Parathyroid adenoma (tissue), 2 donors: ENCODE data around the gene ZYX.
A peak's percentile ranks its signal among the peaks of the same experiment; 100 is the strongest.
"Not testable (repeated sequence)": the region's sequence is repeated elsewhere in the genome, so short reads cannot be mapped to it uniquely, and the experiment has no call there.

Source experiments
- H2AFZ ChIP-seq: fragments of 300-600 bp; sonication (generic); one replicate; pipeline ENCODE4 v1.7.0; 2017; ENCODE audit warnings: antibody characterized with exemption, mild to moderate bottlenecking
- H3K27ac ChIP-seq: fragments of 300-600 bp; sonication (generic); one replicate; pipeline ENCODE4 v1.7.0; 2017
- H3K27me3 ChIP-seq: fragments of 300-600 bp; sonication (generic); one replicate; pipeline ENCODE4 v1.7.0; 2017; ENCODE audit warnings: low read length; ENCODE audit not compliant: control insufficient read depth, insufficient read depth
- H3K36me3 ChIP-seq: fragments of 300-600 bp; sonication (generic); one replicate; pipeline ENCODE4 v1.7.0; 2017; ENCODE audit warnings: low read length; ENCODE audit not compliant: control insufficient read depth, insufficient read depth
- H3K4me1 ChIP-seq: fragments of 300-600 bp; sonication (generic); one replicate; pipeline ENCODE4 v1.7.0; 2017; ENCODE audit warnings: control low read depth
- H3K4me2 ChIP-seq: fragments of 300-600 bp; sonication (generic); one replicate; pipeline ENCODE4 v1.7.0; 2017; ENCODE audit warnings: low read length
- H3K4me3 ChIP-seq: fragments of 300-600 bp; sonication (generic); one replicate; pipeline ENCODE4 v1.7.0; 2017; ENCODE audit warnings: low read depth, low read length
- H3K79me2 ChIP-seq: fragments of 300-600 bp; sonication (generic); one replicate; pipeline ENCODE4 v1.7.0; 2017; ENCODE audit warnings: control low read depth
- H3K9ac ChIP-seq: fragments of 300-600 bp; sonication (generic); one replicate; pipeline ENCODE4 v1.7.0; 2017; ENCODE audit warnings: mild to moderate bottlenecking
- H3K9me3 ChIP-seq: fragments of 300-600 bp; sonication (generic); one replicate; pipeline ENCODE4 v1.7.0; 2017; ENCODE audit warnings: low read length; ENCODE audit not compliant: control insufficient read depth
- TF ChIP-seq, protein P1 (sequence below): fragments of 300-600 bp; sonication (generic); IDR thresholded peaks from one replicate; pipeline ENCODE4 v1.7.0; 2017; ENCODE audit warnings: antibody characterized with exemption, mild to moderate bottlenecking
- donor health status: primary hyperparathyroidism.

The ZYX gene

DNA sequence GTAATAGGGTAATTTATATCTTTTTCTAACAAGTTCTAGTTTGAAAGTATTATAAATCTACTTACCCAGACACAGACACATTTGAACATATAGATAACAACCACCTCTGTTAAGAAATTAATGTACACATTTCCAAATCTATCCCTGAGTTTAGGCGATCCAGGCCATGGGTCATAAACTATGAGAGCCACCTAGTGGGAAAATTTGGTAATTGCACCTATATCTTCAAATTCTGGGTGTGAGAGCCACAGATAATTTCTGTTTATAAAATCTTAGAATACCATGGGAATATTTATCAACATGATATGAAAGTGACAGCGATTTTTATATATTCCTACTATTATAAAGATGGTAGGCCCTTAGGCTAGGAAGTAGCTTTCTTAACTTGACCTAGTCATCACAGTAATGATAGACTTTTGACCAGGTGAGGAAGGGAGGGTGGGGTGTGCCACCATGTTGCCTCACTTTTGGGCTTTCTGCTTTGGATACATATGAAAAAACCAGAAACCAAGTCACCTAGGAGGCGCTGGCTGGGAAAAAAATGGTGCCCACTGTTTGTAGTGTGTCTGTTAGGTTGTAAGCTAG lies 35.5 kb downstream of the ZYX start:
- H2AFZ ChIP-seq = no peak overlapping the region
- no peaks in the 10 kb centered on the region for H3K36me3 ChIP-seq
- TF ChIP-seq, protein P1, sequence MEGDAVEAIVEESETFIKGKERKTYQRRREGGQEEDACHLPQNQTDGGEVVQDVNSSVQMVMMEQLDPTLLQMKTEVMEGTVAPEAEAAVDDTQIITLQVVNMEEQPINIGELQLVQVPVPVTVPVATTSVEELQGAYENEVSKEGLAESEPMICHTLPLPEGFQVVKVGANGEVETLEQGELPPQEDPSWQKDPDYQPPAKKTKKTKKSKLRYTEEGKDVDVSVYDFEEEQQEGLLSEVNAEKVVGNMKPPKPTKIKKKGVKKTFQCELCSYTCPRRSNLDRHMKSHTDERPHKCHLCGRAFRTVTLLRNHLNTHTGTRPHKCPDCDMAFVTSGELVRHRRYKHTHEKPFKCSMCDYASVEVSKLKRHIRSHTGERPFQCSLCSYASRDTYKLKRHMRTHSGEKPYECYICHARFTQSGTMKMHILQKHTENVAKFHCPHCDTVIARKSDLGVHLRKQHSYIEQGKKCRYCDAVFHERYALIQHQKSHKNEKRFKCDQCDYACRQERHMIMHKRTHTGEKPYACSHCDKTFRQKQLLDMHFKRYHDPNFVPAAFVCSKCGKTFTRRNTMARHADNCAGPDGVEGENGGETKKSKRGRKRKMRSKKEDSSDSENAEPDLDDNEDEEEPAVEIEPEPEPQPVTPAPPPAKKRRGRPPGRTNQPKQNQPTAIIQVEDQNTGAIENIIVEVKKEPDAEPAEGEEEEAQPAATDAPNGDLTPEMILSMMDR = peak; percentile 85
- H3K9me3 ChIP-seq = no peaks in the 10 kb centered on the region
- H3K9ac ChIP-seq = no peak overlapping the region
- no peaks in the 10 kb centered on the region for H3K27me3 ChIP-seq
- no peak overlapping the region for H3K4me3 ChIP-seq
- H3K79me2 ChIP-seq = no peaks in the 10 kb centered on the region
- H3K4me2 ChIP-seq = peak overlapping the region; percentile 13
- no peak overlapping the region for H3K27ac ChIP-seq
- peaks cover 10% of the 10 kb centered on the region for H3K4me1 ChIP-seq

DNA sequence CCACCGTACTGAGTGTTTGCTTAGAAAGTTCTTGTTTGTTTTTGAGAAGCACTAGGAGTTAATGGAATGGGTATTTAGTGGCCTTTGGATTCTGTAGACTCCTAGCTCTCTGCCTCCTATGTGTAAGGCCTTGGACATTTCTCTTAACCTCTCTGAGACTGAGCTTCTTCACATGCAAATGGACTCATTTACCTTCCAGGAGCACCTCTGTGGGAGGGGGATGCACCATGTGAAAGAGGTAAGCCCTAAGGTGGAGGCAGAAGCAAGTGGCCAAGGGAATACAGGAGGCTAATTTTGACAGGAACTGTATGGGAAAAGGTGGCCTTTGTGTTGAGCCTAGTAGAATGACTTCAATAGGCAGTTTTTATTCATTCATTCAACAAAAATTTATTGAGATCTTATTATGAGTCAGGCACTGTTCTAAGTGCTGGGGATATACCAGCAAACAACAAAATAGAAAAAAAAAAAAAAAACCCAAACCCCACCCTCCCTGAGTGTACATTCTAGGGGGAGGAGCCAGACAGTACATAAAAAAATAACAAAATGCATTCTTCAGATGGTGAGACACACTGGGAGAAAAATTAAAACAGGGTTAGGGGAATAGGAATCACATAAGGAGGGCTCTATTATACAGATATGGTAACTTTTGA lies 36.7 kb downstream of the ZYX start:
- H3K36me3 ChIP-seq = no peaks in the 10 kb centered on the region
- peaks cover 10% of the 10 kb centered on the region for H3K4me1 ChIP-seq
- no peak overlapping the region for H2AFZ ChIP-seq
- H3K27me3 ChIP-seq = no peaks in the 10 kb centered on the region
- H3K9ac ChIP-seq = no peak overlapping the region
- H3K4me3 ChIP-seq = no peak overlapping the region
- no peaks in the 10 kb centered on the region for H3K9me3 ChIP-seq
- H3K27ac ChIP-seq = no peak overlapping the region
- TF ChIP-seq, protein P1 = no peak
- no peaks in the 10 kb centered on the region for H3K79me2 ChIP-seq
- H3K4me2 ChIP-seq = no peak overlapping the region

DNA sequence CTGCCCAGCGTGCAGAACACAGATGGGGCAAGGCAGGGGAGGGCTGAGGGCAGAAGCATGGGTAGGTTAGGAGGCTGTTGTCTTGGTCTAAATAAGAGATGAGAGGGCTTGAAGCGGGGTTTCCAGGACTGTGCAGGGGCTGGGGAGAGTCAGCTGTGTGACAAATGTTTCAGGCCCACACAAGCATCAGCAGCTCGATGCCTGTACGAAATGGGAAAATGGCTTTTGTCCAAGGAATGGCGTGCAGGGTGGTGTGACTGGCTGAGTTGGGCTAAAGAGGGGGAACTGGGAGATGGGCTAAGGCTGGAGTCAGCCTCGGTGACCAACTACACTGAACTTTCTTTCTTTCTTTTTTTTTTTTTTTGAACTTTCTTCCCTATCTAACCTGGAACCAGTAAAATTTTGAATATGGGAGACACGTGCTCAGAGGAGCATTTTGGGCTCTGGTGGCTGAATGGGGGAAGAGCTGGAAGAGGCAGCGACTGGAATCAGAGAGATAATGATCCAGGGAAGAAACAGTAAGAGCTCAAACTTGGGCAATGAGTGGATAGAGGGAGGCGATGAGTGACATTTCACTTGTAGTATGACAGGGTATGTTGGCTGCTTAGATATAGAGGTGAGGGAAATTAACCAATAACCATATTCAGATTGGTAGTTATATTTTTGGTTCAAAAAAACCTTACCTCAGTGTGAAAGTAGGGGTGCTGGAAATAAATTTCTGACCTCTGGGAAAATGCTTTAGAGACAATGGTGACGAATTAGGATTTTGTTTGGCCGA lies 37.7 kb downstream of the ZYX start:
- Histone ChIP-seq H3K4me2 (no peak overlapping the region), H3K36me3 (no peaks in the 10 kb centered on the region), H2AFZ (peak overlapping the region; percentile 7), H3K4me3 (no peak overlapping the region), H3K79me2 (no peaks in the 10 kb centered on the region), H3K27me3 (no peaks in the 10 kb centered on the region), H3K4me1 (peaks cover 10% of the 10 kb centered on the region), H3K9me3 (no peaks in the 10 kb centered on the region), H3K27ac (no peak overlapping the region), H3K9ac (no peak overlapping the region)
- TF ChIP-seq, protein P1 = no peak

DNA sequence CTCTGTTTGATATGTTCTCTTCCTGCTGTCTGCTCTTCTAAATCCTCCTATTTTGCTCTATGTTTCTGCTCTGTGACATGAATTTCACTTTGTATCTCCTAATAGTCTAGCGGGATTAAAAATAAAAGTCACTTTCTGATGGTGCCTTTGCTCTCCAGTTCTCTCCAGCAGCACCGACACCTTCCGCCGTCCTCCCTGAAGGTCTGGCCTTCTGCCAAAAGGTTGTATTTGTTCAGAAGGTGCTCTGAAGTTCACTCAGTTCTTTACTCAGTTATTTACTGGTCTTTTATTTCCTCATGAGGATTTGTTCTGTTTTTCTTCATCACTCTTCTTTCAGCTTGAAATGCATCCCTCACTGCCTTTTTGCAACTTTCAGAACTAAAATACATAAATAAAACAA lies 38.7 kb downstream of the ZYX start:
- TF ChIP-seq, protein P1 = no peak
- no peak overlapping the region for H3K9ac ChIP-seq

DNA sequence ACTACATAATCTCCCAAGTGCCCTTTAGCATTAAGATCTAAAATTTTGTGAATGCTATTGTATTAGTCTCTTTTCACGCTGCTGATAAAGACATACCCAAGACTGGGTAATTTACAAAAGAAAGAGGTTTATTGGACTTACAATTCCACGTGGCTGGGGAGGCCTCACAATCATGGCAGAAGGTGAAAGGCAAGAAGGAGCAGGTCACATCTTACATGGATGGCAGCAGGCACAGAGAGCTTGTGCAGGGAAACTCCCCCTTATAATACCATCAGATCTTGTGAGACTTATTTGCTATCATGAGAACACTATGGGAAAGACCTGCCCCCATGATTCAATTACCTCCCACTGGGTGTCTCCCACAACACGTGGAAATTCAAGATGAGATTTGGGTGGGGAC lies 39.5 kb downstream of the ZYX start:
- H3K9ac ChIP-seq, H3K27me3 ChIP-seq, H3K4me2 ChIP-seq, H3K9me3 ChIP-seq, H3K4me3 ChIP-seq, H3K27ac ChIP-seq, H2AFZ ChIP-seq, H3K79me2 ChIP-seq, H3K36me3 ChIP-seq: not testable (repeated sequence)
- peaks cover 10% of the 10 kb centered on the region for H3K4me1 ChIP-seq

More for the DNA sequence above, 38.7 kb downstream of the ZYX start:
- Histone ChIP-seq H3K4me3 (no peak overlapping the region), H3K79me2 (no peaks in the 10 kb centered on the region), H3K4me1 (peaks cover 10% of the 10 kb centered on the region), H3K36me3 (no peaks in the 10 kb centered on the region), H2AFZ (peak overlapping the region; percentile 10), H3K27ac (no peak overlapping the region), H3K27me3 (no peaks in the 10 kb centered on the region), H3K9me3 (no peaks in the 10 kb centered on the region), H3K4me2 (peak overlapping the region; percentile 4)
